K562 (cell line): Measurements from ENCODE around the gene TMEM120A. TPM values are rescaled to one million over a fixed set of nuclear protein-coding genes. Genes with fewer than 3 reads are reported as not detected.

Experiments
- CHD7 ChIP-seq: fragments of 200-600 bp; sonication (generic); IDR thresholded peaks from one replicate; pipeline ENCODE4 v1.6.1; 2012; ENCODE audit warnings: mild to moderate bottlenecking, low read depth, low read length, inconsistent platforms
- CREB1 ChIP-seq, 2 experiments: sonication (generic) in 1 of 2; formaldehyde crosslinking in 1 of 2; IDR thresholded peaks; 2 replicates each; pipeline versions ENCODE4 v1.6.1 to v1.8.0; 2012 to 2022; ENCODE audit warnings: inconsistent platforms in 1 of 2, mild to moderate bottlenecking in 1 of 2, missing genetic modification reagents in 1 of 2, moderate library complexity in 1 of 2
- HOXB6 ChIP-seq: fragments of 250-450 bp; sonication (Bioruptor Pico); IDR thresholded peaks from 2 replicates; pipeline ENCODE4 v1.5.1; 2022; ENCODE audit warnings: mild to moderate bottlenecking, borderline replicate concordance
- MITF ChIP-seq: IDR thresholded peaks from 2 replicates; pipeline ENCODE4 v1.6.1; 2014; ENCODE audit warnings: antibody characterized with exemption
- MYC ChIP-seq, 2 experiments: fragments of 250-450 bp in 1 of 2; sonication (Bioruptor Pico) in 1 of 2; IDR thresholded peaks; 2 replicates each; pipeline versions ENCODE4 v1.5.1 to v1.6.1; 2012 to 2021; ENCODE audit warnings: low read depth in 2 of 2, borderline replicate concordance in 1 of 2, improper control_type of control experiment in 1 of 2, low read length in 1 of 2, mild to moderate bottlenecking in 1 of 2, moderate library complexity in 1 of 2
- NCOA2 ChIP-seq, 2 experiments: fragments of 450-650 bp; IDR thresholded peaks; 2 replicates each; pipeline ENCODE4 v1.6.1; 2018; ENCODE audit warnings: mild to moderate bottlenecking in 2 of 2, moderate library complexity in 1 of 2; ENCODE audit not compliant: partially characterized antibody in 2 of 2
- PHF8 ChIP-seq: fragments of 200-600 bp; sonication (generic); IDR thresholded peaks from 2 replicates; pipeline ENCODE4 v1.6.1; 2012; ENCODE audit warnings: mixed run types, mild to moderate bottlenecking, inconsistent platforms, low read length, moderate library complexity, borderline replicate concordance
- RAD21 ChIP-seq, 2 experiments: fragments of 250-450 bp in 1 of 2; fragments of 450-650 bp in 1 of 2; sonication (Bioruptor Pico) in 1 of 2; formaldehyde crosslinking in 1 of 2; IDR thresholded peaks in 1 of 2; conservative IDR thresholded peaks in 1 of 2; 2 replicates each; pipeline versions ENCODE4 v1.4.0 to v1.8.0; 2020 to 2022; ENCODE audit warnings: mild to moderate bottlenecking in 2 of 2, moderate library complexity in 1 of 2
- RBM17 ChIP-seq: fragments of 200-400 bp; formaldehyde crosslinking; IDR thresholded peaks from 2 replicates; pipeline ENCODE4 v1.6.1; 2017; ENCODE audit warnings: low read depth, mild to moderate bottlenecking, low read length, borderline replicate concordance
- RFX7 ChIP-seq: fragments of 250-450 bp; sonication (Bioruptor Pico); IDR thresholded peaks from 2 replicates; pipeline ENCODE4 v1.5.1; 2021; ENCODE audit warnings: mild to moderate bottlenecking
- SAFB2 ChIP-seq: fragments of 200-400 bp; formaldehyde crosslinking; IDR thresholded peaks from 2 replicates; pipeline ENCODE4 v1.6.1; 2018; ENCODE audit warnings: borderline replicate concordance, low read length, low read depth, moderate library complexity; ENCODE audit not compliant: severe bottlenecking
- ZNF239 ChIP-seq: fragments of 250-450 bp; sonication (Bioruptor Pico); IDR thresholded peaks from 2 replicates; pipeline ENCODE4 v1.4.0; 2020; ENCODE audit warnings: mild to moderate bottlenecking
- ZNF707 ChIP-seq: fragments of 250-450 bp; sonication (Bioruptor Pico); conservative IDR thresholded peaks from 2 replicates; pipeline ENCODE4 v1.8.0; 2022; ENCODE audit warnings: inconsistent platforms, mild to moderate bottlenecking, moderate library complexity
- polyA plus RNA-seq, 8 experiments: library from polyadenylated mRNA; depleted of rRNA in 4 of 8; stranded (reverse) in 5 of 8; unstranded in 3 of 8; fragments of >200 nt; fragmentation: Nextera tagmentation in 2 of 8; fragmentation: Illumina TruSeq in 1 of 8; extraction: Ambion mirVana in 2 of 8; extraction: Trizol in 1 of 8; gene quantifications; 2 replicates each; pipeline versions ENCODE4 v1.2.1 to v1.2.3, GENCODE V29; 2011 to 2014; ENCODE audit warnings: inconsistent platforms in 1 of 8, missing spikeins in 1 of 8
- total RNA-seq, 7 experiments: library from RNA; depleted of rRNA in 6 of 7; stranded (reverse); fragments of >200 nt in 6 of 7; fragmentation: Illumina TruSeq in 2 of 7; extraction: Trizol in 2 of 7; gene quantifications; 2 replicates each; pipeline versions ENCODE4 v1.2.1 to v1.2.3, GENCODE V29; 2011 to 2021; ENCODE audit warnings: low replicate concordance in 1 of 7

TMEM120A gene
- total and polyA plus RNA-seq, 9 of the 15 experiments (the other 6 are each of a cell fraction or from before 2014, with no cell fraction given): 2.3 to 90.2 (median 22.9) TPM

GRCh38 chr7:76016191-76016947, 22.0 kb upstream of the TMEM120A start (continued):
- TF ChIP-seq ZNF707 (CRISPR knock-in tag) (peak; percentile 90), MYC (IDR thresholded peaks at IDR 0.05; ENCODE audit: low read depth, low read length) (no peak), MYC (CRISPR knock-in tag; IDR thresholded peaks at IDR 0.05; ENCODE audit: borderline replicate concordance, low read depth) (0 out of 2 replicates have a peak, but pooled peaks have one; percentile 62), CREB1 (IDR thresholded peaks at IDR 0.05) (no peak), CREB1 (CRISPR knock-in tag; IDR thresholded peaks at IDR 0.05) (no peak), NCOA2 (IDR thresholded peaks at IDR 0.05; ENCODE audit: partially characterized antibody in 2 of 2) (peak in 1 of 2 experiments; percentile 57), RBM17 (no peak), RFX7 (peak; percentile 84; the same call in 1 of the 2 replicates), MITF (no peak), RAD21 (CRISPR knock-in tag; conservative IDR thresholded peaks at IDR 0.05 in 1 of 2, IDR thresholded peaks at IDR 0.05 in 1 of 2) (no peak), SAFB2 (no peak), PHF8 (no peak), ZNF239 (CRISPR knock-in tag) (no peak), HOXB6 (CRISPR knock-in tag) (peak; percentile 95), CHD7 (no peak)
